T-helper 1 cell treated with Interleukin-12 subunit alpha and Interleukin-12 subunit beta and Interleukin-4 antibody, amounts not matched to agents 30 μg/mL and 1 μg/mL, for 36 hours (primary cell): ENCODE measurements around the gene HILPDA.

Source experiments
- H3K27ac Mint-ChIP-seq: one replicate; pipeline ENCODE4 v1.8.0; 2021; ENCODE audit warnings: mild to moderate bottlenecking, mixed read lengths
- H3K27me3 Mint-ChIP-seq: one replicate; pipeline ENCODE4 v1.8.0; 2021; ENCODE audit warnings: low read depth, mixed read lengths
- H3K36me3 Mint-ChIP-seq: one replicate; pipeline ENCODE4 v1.8.0; 2021; ENCODE audit warnings: low read depth, mixed read lengths
- H3K4me1 Mint-ChIP-seq: one replicate; pipeline ENCODE4 v1.8.0; 2021; ENCODE audit warnings: low read depth, mixed read lengths
- H3K4me3 Mint-ChIP-seq: one replicate; pipeline ENCODE4 v1.8.0; 2021; ENCODE audit warnings: mild to moderate bottlenecking, moderate library complexity, mixed read lengths
- H3K9me3 Mint-ChIP-seq: one replicate; pipeline ENCODE4 v1.8.0; 2021; ENCODE audit warnings: mixed read lengths

HILPDA gene

DNA sequence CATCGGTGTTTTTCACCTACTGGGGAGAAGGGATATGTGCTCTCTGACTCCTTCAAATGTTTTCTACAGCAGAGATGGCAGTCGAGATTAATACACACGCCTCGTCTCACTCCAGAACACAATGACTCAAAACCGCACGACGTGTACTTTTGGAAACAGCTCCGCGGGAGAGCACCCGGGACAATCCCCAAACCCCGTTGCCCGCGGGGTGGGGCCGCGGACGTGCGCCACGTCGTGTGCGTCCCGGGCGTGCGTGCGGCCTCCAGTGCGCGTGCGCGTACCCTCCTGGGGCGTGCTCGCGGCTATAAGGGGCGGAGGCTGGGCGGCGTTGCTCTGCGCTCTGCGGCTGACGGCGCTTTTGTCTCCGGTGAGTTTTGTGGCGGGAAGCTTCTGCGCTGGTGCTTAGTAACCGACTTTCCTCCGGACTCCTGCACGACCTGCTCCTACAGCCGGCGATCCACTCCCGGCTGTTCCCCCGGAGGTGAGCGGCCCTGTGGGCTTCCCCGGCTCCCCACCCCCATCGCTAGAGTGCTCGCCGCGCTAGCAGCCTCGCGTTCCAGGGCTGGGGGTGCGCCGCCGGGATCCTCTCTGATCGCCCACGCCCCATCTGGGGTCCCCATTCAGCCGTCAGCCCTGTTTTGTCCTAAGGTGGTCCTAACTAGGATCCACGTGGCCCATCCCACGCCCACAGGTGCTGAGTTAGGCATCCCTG lies at the start of gene HILPDA:
HILPDA (plus strand) TSS at position 336 of the 712 bp plus-strand sequence. CDS start 1,391 bp downstream, outside the sequence.
- H3K27ac Mint-ChIP-seq = peak within 1 kb of the TSS; percentile 97
- no peaks in the 10 kb centered on the region for H3K9me3 Mint-ChIP-seq

GRCh38 chr7:128406314-128407232 lies 49.1 kb upstream of the HILPDA start:
- peaks cover 45% of the 10 kb centered on the region for H3K4me1 Mint-ChIP-seq
- H3K27ac Mint-ChIP-seq = peak overlapping the region; percentile 34
- H3K9me3 Mint-ChIP-seq = no peaks in the 10 kb centered on the region
- H3K36me3 Mint-ChIP-seq = peaks cover 3% of the 10 kb centered on the region
- H3K4me3 Mint-ChIP-seq = peak overlapping the region; percentile 81
- H3K27me3 Mint-ChIP-seq = peaks cover 3% of the 10 kb centered on the region

More for the DNA sequence above, at the start of gene HILPDA:
- H3K36me3 Mint-ChIP-seq = peaks cover 10% of the 10 kb centered on the region
- H3K4me3 Mint-ChIP-seq = peak within 1 kb of the TSS; percentile 88
- H3K27me3 Mint-ChIP-seq = peaks cover 26% of the 10 kb centered on the region
- H3K4me1 Mint-ChIP-seq = peaks cover 43% of the 10 kb centered on the region

- H3K9me3 Mint-ChIP-seq = no peaks in the 10 kb centered on the region
- H3K27ac Mint-ChIP-seq = no peak overlapping the region
- no peak overlapping the region for H3K4me3 Mint-ChIP-seq
- H3K27me3 Mint-ChIP-seq = peaks cover 10% of the 10 kb centered on the region
- peaks cover 3% of the 10 kb centered on the region for H3K36me3 Mint-ChIP-seq
- peaks cover 45% of the 10 kb centered on the region for H3K4me1 Mint-ChIP-seq
Observed at GRCh38 chr7:128407233-128407589, 48.5 kb upstream of the HILPDA start.

GRCh38 chr7:128407751-128408708 lies 47.6 kb upstream of the HILPDA start:
- Mint-ChIP-seq H3K9me3 (no peaks in the 10 kb centered on the region), H3K36me3 (peaks cover 2% of the 10 kb centered on the region), H3K27ac (peak overlapping the region; percentile 34), H3K4me1 (peaks cover 42% of the 10 kb centered on the region), H3K4me3 (peak overlapping the region; percentile 60), H3K27me3 (peaks cover 12% of the 10 kb centered on the region)

GRCh38 chr7:128408709-128409595 lies 46.7 kb upstream of the HILPDA start:
- peaks cover 39% of the 10 kb centered on the region for H3K4me1 Mint-ChIP-seq
- peak overlapping the region; percentile 80 for H3K27ac Mint-ChIP-seq
- H3K4me3 Mint-ChIP-seq = peak overlapping the region; percentile 87
- no peaks in the 10 kb centered on the region for H3K9me3 Mint-ChIP-seq
- peaks cover 19% of the 10 kb centered on the region for H3K27me3 Mint-ChIP-seq
- H3K36me3 Mint-ChIP-seq = no peaks in the 10 kb centered on the region

DNA sequence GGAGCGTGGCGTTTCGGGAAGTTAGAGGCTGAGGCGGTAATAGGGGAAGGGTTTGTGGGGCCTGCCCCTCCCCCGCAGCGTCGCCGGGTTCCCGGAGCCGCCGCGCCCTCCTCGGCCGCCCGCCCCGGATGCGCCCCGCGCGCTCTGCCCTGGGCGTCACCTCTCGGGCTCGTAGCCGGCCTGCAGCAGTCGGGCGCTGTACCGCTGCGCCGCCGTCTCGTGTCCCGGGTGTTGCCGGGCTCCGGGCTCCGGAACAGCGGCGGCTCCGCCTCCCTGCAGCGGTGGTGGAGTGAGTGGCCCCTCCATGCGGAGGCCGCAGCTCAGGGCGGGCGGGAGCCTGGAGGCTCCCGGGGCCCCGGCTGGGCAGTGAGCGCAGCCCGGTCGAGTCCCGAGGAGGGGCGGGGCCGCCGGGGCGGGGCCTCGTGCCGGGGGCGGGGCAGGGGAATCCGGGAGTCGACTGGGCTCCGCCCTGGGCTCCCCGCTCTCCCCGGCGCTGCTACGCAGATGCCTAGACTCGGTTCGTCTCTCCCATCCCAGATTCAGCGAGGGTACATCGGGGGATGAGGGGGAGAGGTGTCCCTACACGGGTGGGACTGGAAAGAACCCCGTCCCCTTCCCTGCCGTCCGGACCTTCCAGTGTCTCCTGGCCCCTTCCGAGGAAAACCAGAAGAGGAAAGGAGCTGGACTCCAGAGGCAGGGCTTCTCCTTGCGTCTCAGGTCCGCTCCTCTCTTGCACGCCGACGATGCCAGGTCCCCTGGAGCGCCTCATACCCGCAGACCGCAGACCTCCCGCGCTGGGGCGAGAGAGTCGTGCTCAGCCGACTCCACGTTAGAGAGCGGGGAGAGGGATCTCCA lies 45.9 kb upstream of the HILPDA start, which contains the start of gene IMPDH1:
IMPDH1 (minus strand) TSS at position 387 of the 855 bp plus-strand sequence; CDS start at position 306, 81 bp downstream.
- no peaks in the 10 kb centered on the region for H3K9me3 Mint-ChIP-seq
- H3K27ac Mint-ChIP-seq = peak within 1 kb of the TSS; percentile 90
- no peaks in the 10 kb centered on the region for H3K36me3 Mint-ChIP-seq
- peak within 1 kb of the TSS; percentile 94 for H3K4me3 Mint-ChIP-seq
- peaks cover 26% of the 10 kb centered on the region for H3K27me3 Mint-ChIP-seq
- peaks cover 33% of the 10 kb centered on the region for H3K4me1 Mint-ChIP-seq

DNA sequence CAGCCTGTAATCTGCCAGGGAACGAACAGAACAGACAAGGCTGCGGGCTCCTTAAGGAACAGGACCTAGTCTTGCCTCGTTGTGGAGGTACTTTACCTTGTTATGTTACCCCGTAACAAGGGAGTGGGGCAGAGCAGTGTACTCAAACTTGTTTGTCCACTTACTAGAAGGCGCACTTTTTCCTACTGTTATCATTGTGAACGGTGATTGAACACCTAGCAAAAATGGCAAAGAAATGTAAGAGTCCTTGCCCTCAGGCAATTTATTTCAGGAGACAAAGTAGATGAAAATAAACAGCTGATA lies 45.3 kb upstream of the HILPDA start:
- Mint-ChIP-seq H3K27me3 (peaks cover 32% of the 10 kb centered on the region), H3K36me3 (no peaks in the 10 kb centered on the region), H3K9me3 (no peaks in the 10 kb centered on the region), H3K4me3 (peak overlapping the region; percentile 94), H3K27ac (peak overlapping the region; percentile 90), H3K4me1 (peaks cover 30% of the 10 kb centered on the region)

GRCh38 chr7:128415217-128415785 lies 40.4 kb upstream of the HILPDA start:
- Mint-ChIP-seq H3K27ac (no peak overlapping the region), H3K36me3 (no peaks in the 10 kb centered on the region), H3K27me3 (peaks cover 35% of the 10 kb centered on the region), H3K4me3 (no peak overlapping the region), H3K9me3 (no peaks in the 10 kb centered on the region), H3K4me1 (peaks cover 4% of the 10 kb centered on the region)

DNA sequence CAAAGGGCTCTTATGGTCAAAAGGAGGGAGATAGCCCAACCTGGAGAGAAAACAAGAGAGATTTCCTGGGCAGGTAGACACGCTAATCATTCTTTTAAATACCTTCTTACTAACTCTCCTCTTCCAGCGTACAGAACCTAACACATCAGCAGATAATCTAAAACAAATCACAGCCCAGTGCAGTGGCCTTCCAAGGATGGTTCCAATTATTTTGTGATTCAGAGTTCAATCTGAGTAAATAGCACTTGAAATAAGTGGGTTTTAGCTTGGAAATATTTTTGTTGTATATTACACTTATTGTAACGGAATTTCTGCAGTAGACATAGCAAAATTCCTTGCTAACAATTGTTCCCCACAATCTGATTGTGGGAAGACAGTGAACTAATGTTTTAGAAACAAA lies 38.6 kb upstream of the HILPDA start:
- Mint-ChIP-seq H3K9me3 (no peaks in the 10 kb centered on the region), H3K27me3 (peaks cover 27% of the 10 kb centered on the region), H3K4me1 (peaks cover 2% of the 10 kb centered on the region), H3K27ac (no peak overlapping the region), H3K4me3 (no peak overlapping the region), H3K36me3 (no peaks in the 10 kb centered on the region)

DNA sequence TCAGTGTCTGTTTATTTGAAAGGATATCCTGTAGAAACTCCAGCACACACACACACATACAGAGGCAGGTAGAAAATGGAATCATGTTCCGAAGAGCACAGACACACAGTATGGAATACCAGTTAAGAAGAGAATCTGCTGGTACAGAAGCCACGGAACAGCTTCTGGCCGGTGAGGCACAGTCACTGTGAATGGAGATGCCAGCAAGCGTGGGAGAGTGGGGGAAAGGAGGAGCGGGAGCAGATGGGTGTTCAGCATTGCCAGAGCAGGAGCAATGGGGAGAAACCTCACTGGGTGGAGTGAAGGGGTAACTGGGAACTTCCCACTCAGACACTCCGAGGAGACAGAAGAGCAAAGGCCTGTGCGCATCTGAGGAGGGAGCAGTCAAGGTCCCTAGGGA lies 36.4 kb upstream of the HILPDA start:
- no peak overlapping the region for H3K27ac Mint-ChIP-seq

GRCh38 chr7:128420773-128421172 lies 34.9 kb upstream of the HILPDA start:
- H3K4me3 Mint-ChIP-seq = no peak overlapping the region
- no peaks in the 10 kb centered on the region for H3K9me3 Mint-ChIP-seq
- peaks cover 4% of the 10 kb centered on the region for H3K4me1 Mint-ChIP-seq
- H3K36me3 Mint-ChIP-seq = no peaks in the 10 kb centered on the region
- peaks cover 4% of the 10 kb centered on the region for H3K27me3 Mint-ChIP-seq
- H3K27ac Mint-ChIP-seq = no peak overlapping the region

More for the DNA sequence above, 36.4 kb upstream of the HILPDA start:
- no peak overlapping the region for H3K4me3 Mint-ChIP-seq
- H3K36me3 Mint-ChIP-seq = no peaks in the 10 kb centered on the region
- peaks cover 4% of the 10 kb centered on the region for H3K4me1 Mint-ChIP-seq
- H3K9me3 Mint-ChIP-seq = no peaks in the 10 kb centered on the region
- peaks cover 14% of the 10 kb centered on the region for H3K27me3 Mint-ChIP-seq

DNA sequence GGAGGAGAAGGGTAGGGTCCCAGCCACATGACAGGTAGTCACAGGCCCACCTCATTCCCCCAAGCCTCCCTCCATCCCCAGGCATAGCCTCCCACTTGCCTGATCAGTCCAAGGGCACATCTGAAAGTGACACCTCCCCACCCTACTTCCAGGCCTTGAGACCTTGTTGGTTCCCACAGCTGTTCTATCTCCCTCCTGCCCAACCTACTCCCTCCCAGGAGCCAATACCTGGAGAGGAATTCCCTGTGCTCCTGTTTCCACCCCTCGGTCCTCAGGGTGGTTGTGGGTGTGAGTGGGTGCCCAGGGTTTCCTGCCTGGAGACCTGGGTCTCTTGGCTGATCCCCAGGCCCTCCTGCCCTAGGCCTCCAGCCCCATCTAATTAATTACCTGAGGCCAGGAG lies 34.3 kb upstream of the HILPDA start:
- no peak overlapping the region for H3K27ac Mint-ChIP-seq
- H3K4me3 Mint-ChIP-seq = no peak overlapping the region
- H3K9me3 Mint-ChIP-seq = no peaks in the 10 kb centered on the region
- peaks cover 4% of the 10 kb centered on the region for H3K4me1 Mint-ChIP-seq
- peaks cover 4% of the 10 kb centered on the region for H3K27me3 Mint-ChIP-seq
- no peaks in the 10 kb centered on the region for H3K36me3 Mint-ChIP-seq
